ENCODE data around the gene AVPR2. TPM values are rescaled to one million over a fixed set of nuclear protein-coding genes. Genes with fewer than 3 reads are reported as not detected.

AVPR2 gene
- total and polyA plus RNA-seq, 5 experiments from 2014 or later: not detected

- H3K4me3 Mint-ChIP-seq: peak within 1 kb of the TSS; percentile 78 to 89 (median 84)
- peaks cover 0 to 7% (median 0%) of the 10 kb centered on the region in 3 donors for H3K36me3 Mint-ChIP-seq
- H3K4me1 Mint-ChIP-seq: peaks cover 6 to 44% (median 34%) of the 10 kb centered on the region in 4 donors
- DNase-seq (peak in 3 of 10 donors; percentile 27 to 40 (median 36)), ATAC-seq (peak; percentile 42 to 50)
- H3K27ac Mint-ChIP-seq: peak within 1 kb of the TSS; percentile 68 to 91 (median 84)
- H3K27me3 Mint-ChIP-seq: no peaks in the 10 kb centered on the region
- no peaks in the 10 kb centered on the region for H3K9me3 Mint-ChIP-seq
- POLR2A ChIA-PET: interaction anchor here (0.6 to 16.5 kb wide), 6 partner anchors 15 to 533 kb away, joined by 3 to 388 read pairs (median 4); partner anchors contain the start of genes ARHGAP4 and NAA10
Observed at GRCh38 chrX:153944140-153944799, 39.8 kb downstream of the AVPR2 start, which contains the start of gene RENBP. Gene RENBP, minus strand, starts transcription at chrX:153944643. Its CDS starts 33 bp downstream, at chrX:153944610.

GRCh38 chrX:153944800-153945150 is 40.3 kb downstream of the AVPR2 start:
- Mint-ChIP-seq H3K9me3 (no peaks in the 10 kb centered on the region), H3K27me3 (no peaks in the 10 kb centered on the region), H3K4me1 (peaks cover 6 to 49% (median 36%) of the 10 kb centered on the region in 4 donors), H3K4me3 (peak overlapping the region in 7 of 10 donors; percentile 22 to 89 (median 78)), H3K36me3 (peaks cover 0 to 9% (median 0%) of the 10 kb centered on the region in 3 donors), H3K27ac (peak overlapping the region in 5 of 10 donors; percentile 40 to 91 (median 83))
- ATAC-seq (peak in 1 of 2 donors; percentile 21), DNase-seq (no peak)
- POLR2A ChIA-PET: interaction anchor here (0.6 to 16.5 kb wide), 6 partner anchors 16 to 533 kb away, joined by 3 to 388 read pairs (median 4); partner anchors contain the start of genes ARHGAP4 and NAA10

- peaks cover 4 to 46% (median 28%) of the 10 kb centered on the region in 4 donors for H3K4me1 Mint-ChIP-seq
- POLR2A ChIA-PET: interaction anchor here (0.6 to 16.5 kb wide), 6 partner anchors 17 to 149 kb away, joined by 3 to 388 read pairs (median 4); partner anchors contain the start of genes ARHGAP4 and NAA10
- DNase-seq (no peak), ATAC-seq (no peak)
- H3K27me3 Mint-ChIP-seq: no peaks in the 10 kb centered on the region
- H3K4me3 Mint-ChIP-seq: peak overlapping the region in 6 of 10 donors; percentile 7 to 87 (median 34)
- H3K27ac Mint-ChIP-seq: peak overlapping the region in 7 of 10 donors; percentile 10 to 96 (median 56)
- H3K9me3 Mint-ChIP-seq: no peaks in the 10 kb centered on the region
- H3K36me3 Mint-ChIP-seq: peaks cover 0 to 23% (median under 1%) of the 10 kb centered on the region in 3 donors
Observed at GRCh38 chrX:153945956-153946943, 41.8 kb downstream of the AVPR2 start.

GRCh38 chrX:153947009-153947769 is 42.7 kb downstream of the AVPR2 start:
- Mint-ChIP-seq H3K4me3 (peak overlapping the region in 9 of 10 donors; percentile 18 to 82 (median 64)), H3K9me3 (no peaks in the 10 kb centered on the region), H3K27ac (peak overlapping the region; percentile 61 to 97 (median 89)), H3K36me3 (peaks cover 0 to 26% (median 2%) of the 10 kb centered on the region in 3 donors), H3K4me1 (peaks cover 3 to 41% (median 25%) of the 10 kb centered on the region in 4 donors), H3K27me3 (no peaks in the 10 kb centered on the region)
- peak; percentile 64 to 87 (median 72) for DNase-seq
- POLR2A ChIA-PET: interaction anchor here (0.6 to 16.5 kb wide), 8 partner anchors 18 to 181 kb away, joined by 3 to 388 read pairs (median 4); partner anchors contain the start of genes ARHGAP4 and NAA10
- peak; percentile 77 to 78 for ATAC-seq

GRCh38 chrX:153948002-153948466 is 43.6 kb downstream of the AVPR2 start:
- no peaks in the 10 kb centered on the region for H3K9me3 Mint-ChIP-seq
- DNase-seq (no peak), ATAC-seq (no peak)
- H3K4me1 Mint-ChIP-seq: peaks cover 3 to 38% (median 25%) of the 10 kb centered on the region in 4 donors
- peaks cover 0 to 28% (median 2%) of the 10 kb centered on the region in 3 donors for H3K36me3 Mint-ChIP-seq
- H3K4me3 Mint-ChIP-seq: peak overlapping the region in 5 of 10 donors; percentile 9 to 64 (median 34)
- peak overlapping the region in 9 of 10 donors; percentile 27 to 88 (median 60) for H3K27ac Mint-ChIP-seq
- H3K27me3 Mint-ChIP-seq: no peaks in the 10 kb centered on the region
- POLR2A ChIA-PET: interaction anchor here (0.9 to 16.5 kb wide), 5 partner anchors 19 to 193 kb away, joined by 3 to 388 read pairs (median 4); partner anchors contain the start of genes ARHGAP4, IRAK1 and NAA10

GRCh38 chrX:153948847-153949805 is 44.7 kb downstream of the AVPR2 start:
- peaks cover 3 to 33% (median 24%) of the 10 kb centered on the region in 4 donors for H3K4me1 Mint-ChIP-seq
- H3K4me3 Mint-ChIP-seq: peak overlapping the region in 5 of 10 donors; percentile 9 to 65 (median 45)
- H3K27ac Mint-ChIP-seq: peak overlapping the region; percentile 8 to 85 (median 76)
- no peaks in the 10 kb centered on the region for H3K9me3 Mint-ChIP-seq
- H3K36me3 Mint-ChIP-seq: peaks cover 0 to 35% (median 2%) of the 10 kb centered on the region in 3 donors
- POLR2A ChIA-PET: interaction anchor here (0.6 to 16.5 kb wide), 8 partner anchors 9 to 194 kb away, joined by 3 to 388 read pairs (median 4); partner anchors contain the start of genes ARHGAP4, IRAK1 and NAA10
- peak in 1 of 2 donors; percentile 21 for ATAC-seq
- DNase-seq: no peak
- H3K27me3 Mint-ChIP-seq: no peaks in the 10 kb centered on the region

GRCh38 chrX:153950127-153950526 is 45.7 kb downstream of the AVPR2 start:
- peaks cover 0 to 39% (median 2%) of the 10 kb centered on the region in 3 donors for H3K36me3 Mint-ChIP-seq
- peak overlapping the region in 1 of 10 donors; percentile 33 for H3K4me3 Mint-ChIP-seq
- POLR2A ChIA-PET: interaction anchor here (0.6 to 16.5 kb wide), 5 partner anchors 10 to 113 kb away, joined by 3 to 388 read pairs (median 3); partner anchors contain the start of genes ARHGAP4 and NAA10
- no peak for ATAC-seq
- DNase-seq: no peak
- no peaks in the 10 kb centered on the region for H3K27me3 Mint-ChIP-seq
- H3K27ac Mint-ChIP-seq: no peak overlapping the region
- H3K4me1 Mint-ChIP-seq: peaks cover 3 to 33% (median 20%) of the 10 kb centered on the region in 4 donors
- no peaks in the 10 kb centered on the region for H3K9me3 Mint-ChIP-seq

GRCh38 chrX:153951683-153952372 is 47.4 kb downstream of the AVPR2 start:
- no peak for DNase-seq
- no peak for ATAC-seq
- Mint-ChIP-seq H3K36me3 (peaks cover 0 to 51% (median 2%) of the 10 kb centered on the region in 3 donors), H3K9me3 (no peaks in the 10 kb centered on the region), H3K27ac (no peak overlapping the region), H3K4me1 (peaks cover 3 to 22% (median 20%) of the 10 kb centered on the region in 4 donors), H3K27me3 (no peaks in the 10 kb centered on the region), H3K4me3 (no peak overlapping the region)
- POLR2A ChIA-PET: interaction anchor here (1.0 to 16.5 kb wide), 2 partner anchors 23 to 183 kb away, joined by 3 to 388 read pairs; partner anchors contain the start of genes ARHGAP4 and NAA10

GRCh38 chrX:153952373-153953026 is 48.0 kb downstream of the AVPR2 start:
- DNase-seq: no peak
- Mint-ChIP-seq H3K4me3 (no peak overlapping the region), H3K36me3 (peaks cover 0 to 54% (median 2%) of the 10 kb centered on the region in 3 donors), H3K9me3 (no peaks in the 10 kb centered on the region), H3K27me3 (no peaks in the 10 kb centered on the region), H3K4me1 (peaks cover under 1 to 19% (median 16%) of the 10 kb centered on the region in 4 donors), H3K27ac (peak overlapping the region in 4 of 10 donors; percentile 16 to 77 (median 38))
- POLR2A ChIA-PET: interaction anchor here (16.5 kb wide), 1 partner anchor 24 kb away, joined by 388 read pairs; the partner anchor contains the start of genes ARHGAP4 and NAA10
- ATAC-seq: no peak

All from naive thymus-derived CD8-positive, alpha-beta T cell (primary cell).